WTC11 (cell line): ENCODE measurements around the gene PLA2G4A. TPM values are rescaled to one million over a fixed set of nuclear protein-coding genes. Genes with fewer than 3 reads are reported as not detected.

Source experiments
- ATAC-seq: fragments of 200-7000 bp; cut with Tn5 transposase; 2 replicates; pipeline ENCODE4 v1.10.0; 2021; ENCODE audit warnings: mild to moderate bottlenecking, moderate library complexity
- CTCF ChIA-PET: fragments of 300-600 bp; sonication (Branson Sonifier 250); formaldehyde crosslinking; loops from one replicate; lab custom pipeline; 2021; ENCODE audit warnings: antibody characterized with exemption; lab: Charles Lee
- POLR2A ChIA-PET: fragments of 350-600 bp; sonication (Branson Sonifier 250); formaldehyde crosslinking; loops from one replicate; lab custom pipeline; 2021; ENCODE audit warnings: antibody characterized with exemption; lab: Charles Lee
- DNase-seq: peaks from one replicate; pipeline ENCODE4 v3.0.0; 2021; ENCODE audit warnings: low spot score
- H3K27ac Mint-ChIP-seq: 2 replicates; pipeline ENCODE4 v1.8.0; 2021; ENCODE audit warnings: mixed read lengths
- H3K27me3 Mint-ChIP-seq: 2 replicates; pipeline ENCODE4 v1.8.0; 2021; ENCODE audit warnings: low read depth, mild to moderate bottlenecking, moderate library complexity, mixed read lengths
- H3K36me3 Mint-ChIP-seq: 2 replicates; pipeline ENCODE4 v1.8.0; 2021; ENCODE audit warnings: mixed read lengths
- H3K4me1 Mint-ChIP-seq: 2 replicates; pipeline ENCODE4 v1.8.0; 2022; ENCODE audit warnings: mixed read lengths
- H3K4me3 Mint-ChIP-seq: 2 replicates; pipeline ENCODE4 v1.8.0; 2021; ENCODE audit warnings: mild to moderate bottlenecking, moderate library complexity, mixed read lengths
- H3K9me3 Mint-ChIP-seq: 2 replicates; pipeline ENCODE4 v1.8.0; 2021; ENCODE audit warnings: mixed read lengths
- GTF2I ChIP-seq: fragments of 250-450 bp; sonication (Bioruptor Pico); conservative IDR thresholded peaks from 2 replicates; pipeline ENCODE4 v1.4.0; 2021; ENCODE audit warnings: mild to moderate bottlenecking
- HMGA2 ChIP-seq: fragments of 250-450 bp; sonication (Bioruptor Pico); IDR thresholded peaks from 2 replicates; pipeline ENCODE4 v1.4.0; 2021; ENCODE audit warnings: mild to moderate bottlenecking, moderate library complexity
- JAZF1 ChIP-seq: fragments of 250-450 bp; sonication (Bioruptor Pico); IDR thresholded peaks from 2 replicates; pipeline ENCODE4 v1.9.0; 2021; ENCODE audit warnings: moderate library complexity, mild to moderate bottlenecking, inconsistent platforms
- MXD4 ChIP-seq: fragments of 250-450 bp; sonication (Bioruptor Pico); IDR thresholded peaks from 2 replicates; pipeline ENCODE4 v1.8.0; 2021; ENCODE audit warnings: mild to moderate bottlenecking, moderate library complexity, borderline replicate concordance
- MYBL2 ChIP-seq: sonication (generic); formaldehyde crosslinking; IDR thresholded peaks from 2 replicates; pipeline ENCODE4 v1.8.1; 2023; ENCODE audit warnings: mild to moderate bottlenecking, moderate library complexity, missing genetic modification reagents
- NFE2L1 ChIP-seq: sonication (generic); formaldehyde crosslinking; IDR thresholded peaks from 2 replicates; pipeline ENCODE4 v1.8.1; 2023; ENCODE audit warnings: missing genetic modification reagents
- NR3C1 ChIP-seq: sonication (generic); formaldehyde crosslinking; conservative IDR thresholded peaks from 2 replicates; pipeline ENCODE4 v1.8.1; 2023; ENCODE audit warnings: low read depth, mild to moderate bottlenecking, missing genetic modification reagents
- PRRX2 ChIP-seq: fragments of 250-450 bp; sonication (Bioruptor Pico); IDR thresholded peaks from 2 replicates; pipeline ENCODE4 v1.8.0; 2021; ENCODE audit warnings: mild to moderate bottlenecking
- RELA ChIP-seq: sonication (generic); formaldehyde crosslinking; IDR thresholded peaks from 2 replicates; pipeline ENCODE4 v1.8.1; 2022; ENCODE audit warnings: missing genetic modification reagents, mild to moderate bottlenecking, borderline replicate concordance
- SMAD3 ChIP-seq: sonication (generic); formaldehyde crosslinking; IDR thresholded peaks from 2 replicates; pipeline ENCODE4 v1.8.0; 2022; ENCODE audit warnings: missing genetic modification reagents, mild to moderate bottlenecking, borderline replicate concordance
- TCF7 ChIP-seq: sonication (generic); formaldehyde crosslinking; IDR thresholded peaks from 2 replicates; pipeline ENCODE4 v1.8.0; 2022; ENCODE audit warnings: mild to moderate bottlenecking, low read depth, missing genetic modification reagents, moderate library complexity
- ZNF232 ChIP-seq: sonication (generic); formaldehyde crosslinking; IDR thresholded peaks from 2 replicates; pipeline ENCODE4 v1.8.0; 2022; ENCODE audit warnings: mild to moderate bottlenecking, missing genetic modification reagents
- ZNF263 ChIP-seq: sonication (generic); formaldehyde crosslinking; IDR thresholded peaks from 2 replicates; pipeline ENCODE4 v1.8.1; 2022; ENCODE audit warnings: low read depth, mild to moderate bottlenecking, moderate library complexity, missing genetic modification reagents
- total RNA-seq: library from RNA; stranded (reverse); gene quantifications from 3 replicates; pipeline ENCODE4 v1.2.3, GENCODE V29; 2021
- TF ChIP-seq, protein P1 (sequence below): sonication (generic); formaldehyde crosslinking; IDR thresholded peaks from 2 replicates; pipeline ENCODE4 v1.8.1; 2023; ENCODE audit warnings: mild to moderate bottlenecking, missing genetic modification reagents, borderline replicate concordance
- TF ChIP-seq, protein P2 (sequence below): fragments of 250-450 bp; sonication (Bioruptor Pico); IDR thresholded peaks from 2 replicates; pipeline ENCODE4 v1.9.0; 2021; ENCODE audit warnings: moderate library complexity, mild to moderate bottlenecking, inconsistent platforms, borderline replicate concordance
- TF ChIP-seq, protein P3 (sequence below): fragments of 250-450 bp; sonication (Bioruptor Pico); IDR thresholded peaks from 2 replicates; pipeline ENCODE4 v1.9.0; 2021; ENCODE audit warnings: mild to moderate bottlenecking, borderline replicate concordance
- TF ChIP-seq, protein P4 (sequence below): sonication (generic); formaldehyde crosslinking; IDR thresholded peaks from 2 replicates; pipeline ENCODE4 v1.8.0; 2022; ENCODE audit warnings: mild to moderate bottlenecking, missing genetic modification reagents
- TF ChIP-seq, protein P5 (sequence below): sonication (generic); formaldehyde crosslinking; IDR thresholded peaks from 2 replicates; pipeline ENCODE4 v1.8.1; 2022; ENCODE audit warnings: low read depth, missing genetic modification reagents, borderline replicate concordance

PLA2G4A gene
- total RNA-seq, 1 experiment from 2014 or later, result 1.3 TPM

DNA sequence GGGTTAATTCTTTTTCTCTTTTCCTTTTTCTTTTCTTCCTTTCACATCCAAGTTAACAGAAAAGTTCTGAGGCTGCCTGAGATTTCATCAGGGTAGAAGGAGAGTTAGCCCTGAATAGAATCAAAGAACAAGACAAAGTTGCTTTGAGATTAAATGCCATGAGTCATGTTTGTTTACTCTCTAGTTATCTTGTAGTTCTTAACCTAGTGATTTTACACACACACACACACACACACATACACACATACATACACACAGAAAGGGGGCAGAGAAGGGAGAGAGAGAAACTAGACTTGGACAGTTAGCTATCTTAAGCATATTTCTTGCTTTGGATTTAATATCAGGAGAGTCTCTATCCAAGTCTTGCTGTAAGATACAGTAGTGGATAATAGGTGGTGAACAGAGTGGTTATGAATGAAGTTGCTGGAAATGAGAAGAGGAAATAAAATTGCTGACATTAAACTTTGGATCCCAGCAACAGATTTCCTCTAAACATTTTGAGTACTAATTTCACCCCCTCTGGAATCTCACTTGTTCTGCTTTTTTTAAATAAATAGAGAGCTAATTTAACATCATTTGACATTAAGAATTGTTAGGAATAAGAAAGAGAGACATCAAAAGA lies 19.9 kb downstream of the PLA2G4A start:
- no peak overlapping the region; the same call in 1 of the 2 replicates for H3K27ac Mint-ChIP-seq
- H3K27me3 Mint-ChIP-seq, result no peaks in the 10 kb centered on the region
- no peak for TF ChIP-seq ZNF232
- TF ChIP-seq, protein P1, sequence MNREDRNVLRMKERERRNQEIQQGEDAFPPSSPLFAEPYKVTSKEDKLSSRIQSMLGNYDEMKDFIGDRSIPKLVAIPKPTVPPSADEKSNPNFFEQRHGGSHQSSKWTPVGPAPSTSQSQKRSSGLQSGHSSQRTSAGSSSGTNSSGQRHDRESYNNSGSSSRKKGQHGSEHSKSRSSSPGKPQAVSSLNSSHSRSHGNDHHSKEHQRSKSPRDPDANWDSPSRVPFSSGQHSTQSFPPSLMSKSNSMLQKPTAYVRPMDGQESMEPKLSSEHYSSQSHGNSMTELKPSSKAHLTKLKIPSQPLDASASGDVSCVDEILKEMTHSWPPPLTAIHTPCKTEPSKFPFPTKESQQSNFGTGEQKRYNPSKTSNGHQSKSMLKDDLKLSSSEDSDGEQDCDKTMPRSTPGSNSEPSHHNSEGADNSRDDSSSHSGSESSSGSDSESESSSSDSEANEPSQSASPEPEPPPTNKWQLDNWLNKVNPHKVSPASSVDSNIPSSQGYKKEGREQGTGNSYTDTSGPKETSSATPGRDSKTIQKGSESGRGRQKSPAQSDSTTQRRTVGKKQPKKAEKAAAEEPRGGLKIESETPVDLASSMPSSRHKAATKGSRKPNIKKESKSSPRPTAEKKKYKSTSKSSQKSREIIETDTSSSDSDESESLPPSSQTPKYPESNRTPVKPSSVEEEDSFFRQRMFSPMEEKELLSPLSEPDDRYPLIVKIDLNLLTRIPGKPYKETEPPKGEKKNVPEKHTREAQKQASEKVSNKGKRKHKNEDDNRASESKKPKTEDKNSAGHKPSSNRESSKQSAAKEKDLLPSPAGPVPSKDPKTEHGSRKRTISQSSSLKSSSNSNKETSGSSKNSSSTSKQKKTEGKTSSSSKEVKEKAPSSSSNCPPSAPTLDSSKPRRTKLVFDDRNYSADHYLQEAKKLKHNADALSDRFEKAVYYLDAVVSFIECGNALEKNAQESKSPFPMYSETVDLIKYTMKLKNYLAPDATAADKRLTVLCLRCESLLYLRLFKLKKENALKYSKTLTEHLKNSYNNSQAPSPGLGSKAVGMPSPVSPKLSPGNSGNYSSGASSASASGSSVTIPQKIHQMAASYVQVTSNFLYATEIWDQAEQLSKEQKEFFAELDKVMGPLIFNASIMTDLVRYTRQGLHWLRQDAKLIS (CRISPR knock-in tag), result no peak
- TF ChIP-seq, protein P2, sequence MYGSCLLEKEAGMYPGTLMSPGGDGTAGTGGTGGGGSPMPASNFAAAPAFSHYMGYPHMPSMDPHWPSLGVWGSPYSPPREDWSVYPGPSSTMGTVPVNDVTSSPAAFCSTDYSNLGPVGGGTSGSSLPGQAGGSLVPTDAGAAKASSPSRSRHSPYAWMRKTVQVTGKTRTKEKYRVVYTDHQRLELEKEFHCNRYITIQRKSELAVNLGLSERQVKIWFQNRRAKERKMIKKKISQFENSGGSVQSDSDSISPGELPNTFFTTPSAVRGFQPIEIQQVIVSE (CRISPR knock-in tag), result no peak
- no peak for TF ChIP-seq JAZF1 (CRISPR knock-in tag)
- no peak for TF ChIP-seq RELA (CRISPR knock-in tag)
- no peak for TF ChIP-seq TCF7 (CRISPR knock-in tag)
- no peak for TF ChIP-seq NFE2L1 (CRISPR knock-in tag)
- no peak for TF ChIP-seq PRRX2 (CRISPR knock-in tag)
- TF ChIP-seq, all 79 proteins: peak for 0
- ChIA-PET POLR2A (no interaction called here), CTCF (no interaction called here)
- Mint-ChIP-seq H3K9me3 (no peaks in the 10 kb centered on the region), H3K36me3 (no peaks in the 10 kb centered on the region), H3K4me1 (no peaks in the 10 kb centered on the region), H3K4me3 (no peak overlapping the region)
- ATAC-seq (no peak), DNase-seq (no peak)

DNA sequence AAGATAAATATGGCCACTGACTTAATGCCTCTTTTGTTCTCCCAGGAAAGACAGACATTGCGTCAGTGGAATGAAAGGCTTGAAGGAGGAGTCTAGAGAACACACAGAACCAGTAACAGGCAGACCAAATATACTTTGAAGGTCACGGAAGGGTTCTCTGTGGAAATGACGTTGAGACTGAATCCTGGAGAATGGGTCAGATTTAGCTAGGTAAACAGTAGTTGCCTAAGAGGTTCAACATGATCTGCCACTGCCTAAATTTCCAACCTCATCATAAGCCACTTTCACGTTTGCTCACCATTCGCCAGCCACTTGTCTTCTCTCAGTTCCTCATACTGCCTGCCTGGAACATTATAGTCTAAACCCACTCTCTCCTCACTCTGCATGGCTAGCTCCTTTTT lies 20.5 kb downstream of the PLA2G4A start:
- no peak overlapping the region for H3K27ac Mint-ChIP-seq
- no peaks in the 10 kb centered on the region for H3K9me3 Mint-ChIP-seq
- no peak for ATAC-seq
- CTCF ChIA-PET, result no interaction called here
- TF ChIP-seq SMAD3 (CRISPR knock-in tag) (no peak), MXD4 (CRISPR knock-in tag) (no peak), GTF2I (CRISPR knock-in tag) (no peak), MYBL2 (CRISPR knock-in tag) (no peak), ZNF263 (CRISPR knock-in tag) (no peak), NFE2L1 (CRISPR knock-in tag) (no peak), HMGA2 (no peak), NR3C1 (CRISPR knock-in tag) (no peak)
- TF ChIP-seq, protein P3, sequence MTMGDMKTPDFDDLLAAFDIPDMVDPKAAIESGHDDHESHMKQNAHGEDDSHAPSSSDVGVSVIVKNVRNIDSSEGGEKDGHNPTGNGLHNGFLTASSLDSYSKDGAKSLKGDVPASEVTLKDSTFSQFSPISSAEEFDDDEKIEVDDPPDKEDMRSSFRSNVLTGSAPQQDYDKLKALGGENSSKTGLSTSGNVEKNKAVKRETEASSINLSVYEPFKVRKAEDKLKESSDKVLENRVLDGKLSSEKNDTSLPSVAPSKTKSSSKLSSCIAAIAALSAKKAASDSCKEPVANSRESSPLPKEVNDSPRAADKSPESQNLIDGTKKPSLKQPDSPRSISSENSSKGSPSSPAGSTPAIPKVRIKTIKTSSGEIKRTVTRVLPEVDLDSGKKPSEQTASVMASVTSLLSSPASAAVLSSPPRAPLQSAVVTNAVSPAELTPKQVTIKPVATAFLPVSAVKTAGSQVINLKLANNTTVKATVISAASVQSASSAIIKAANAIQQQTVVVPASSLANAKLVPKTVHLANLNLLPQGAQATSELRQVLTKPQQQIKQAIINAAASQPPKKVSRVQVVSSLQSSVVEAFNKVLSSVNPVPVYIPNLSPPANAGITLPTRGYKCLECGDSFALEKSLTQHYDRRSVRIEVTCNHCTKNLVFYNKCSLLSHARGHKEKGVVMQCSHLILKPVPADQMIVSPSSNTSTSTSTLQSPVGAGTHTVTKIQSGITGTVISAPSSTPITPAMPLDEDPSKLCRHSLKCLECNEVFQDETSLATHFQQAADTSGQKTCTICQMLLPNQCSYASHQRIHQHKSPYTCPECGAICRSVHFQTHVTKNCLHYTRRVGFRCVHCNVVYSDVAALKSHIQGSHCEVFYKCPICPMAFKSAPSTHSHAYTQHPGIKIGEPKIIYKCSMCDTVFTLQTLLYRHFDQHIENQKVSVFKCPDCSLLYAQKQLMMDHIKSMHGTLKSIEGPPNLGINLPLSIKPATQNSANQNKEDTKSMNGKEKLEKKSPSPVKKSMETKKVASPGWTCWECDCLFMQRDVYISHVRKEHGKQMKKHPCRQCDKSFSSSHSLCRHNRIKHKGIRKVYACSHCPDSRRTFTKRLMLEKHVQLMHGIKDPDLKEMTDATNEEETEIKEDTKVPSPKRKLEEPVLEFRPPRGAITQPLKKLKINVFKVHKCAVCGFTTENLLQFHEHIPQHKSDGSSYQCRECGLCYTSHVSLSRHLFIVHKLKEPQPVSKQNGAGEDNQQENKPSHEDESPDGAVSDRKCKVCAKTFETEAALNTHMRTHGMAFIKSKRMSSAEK (CRISPR knock-in tag), result no peak
- TF ChIP-seq, protein P4, sequence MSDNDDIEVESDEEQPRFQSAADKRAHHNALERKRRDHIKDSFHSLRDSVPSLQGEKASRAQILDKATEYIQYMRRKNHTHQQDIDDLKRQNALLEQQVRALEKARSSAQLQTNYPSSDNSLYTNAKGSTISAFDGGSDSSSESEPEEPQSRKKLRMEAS, result no peak
- TF ChIP-seq, protein P5, sequence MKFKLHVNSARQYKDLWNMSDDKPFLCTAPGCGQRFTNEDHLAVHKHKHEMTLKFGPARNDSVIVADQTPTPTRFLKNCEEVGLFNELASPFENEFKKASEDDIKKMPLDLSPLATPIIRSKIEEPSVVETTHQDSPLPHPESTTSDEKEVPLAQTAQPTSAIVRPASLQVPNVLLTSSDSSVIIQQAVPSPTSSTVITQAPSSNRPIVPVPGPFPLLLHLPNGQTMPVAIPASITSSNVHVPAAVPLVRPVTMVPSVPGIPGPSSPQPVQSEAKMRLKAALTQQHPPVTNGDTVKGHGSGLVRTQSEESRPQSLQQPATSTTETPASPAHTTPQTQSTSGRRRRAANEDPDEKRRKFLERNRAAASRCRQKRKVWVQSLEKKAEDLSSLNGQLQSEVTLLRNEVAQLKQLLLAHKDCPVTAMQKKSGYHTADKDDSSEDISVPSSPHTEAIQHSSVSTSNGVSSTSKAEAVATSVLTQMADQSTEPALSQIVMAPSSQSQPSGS (CRISPR knock-in tag), result no peak
- no peaks in the 10 kb centered on the region for H3K36me3 Mint-ChIP-seq
- H3K27me3 Mint-ChIP-seq, result no peaks in the 10 kb centered on the region
- no peaks in the 10 kb centered on the region for H3K4me1 Mint-ChIP-seq
- no peak overlapping the region for H3K4me3 Mint-ChIP-seq
- POLR2A ChIA-PET, result no interaction called here
- no peak for DNase-seq
